DLD1 (cell line): ENCODE data around the gene GPR52.
"Not testable (repeated sequence)": the region's sequence is repeated elsewhere in the genome, so short reads cannot be mapped to it uniquely, and the experiment has no call there.

Experiments
- in situ Hi-C: cut with HindIII; loops from 2 replicates; pipeline ENCODE4 v1.10.0; 2017; ENCODE audit warnings: low sequenced_read_pairs

GPR52 gene

GRCh38 chr1:174447866-174448530, at the start of gene GPR52:
Gene GPR52 (plus strand): TSS chr1:174447964. CDS start chr1:174448112, 148 bp downstream.
- in situ Hi-C loops: no loop called here

- in situ Hi-C loops: no loop called here
Measured at GRCh38 chr1:174398246-174398645, 49.5 kb upstream of the GPR52 start.

- in situ Hi-C loops: no loop called here
Measured at GRCh38 chr1:174399211-174399610, 48.6 kb upstream of the GPR52 start.

- in situ Hi-C loops: no loop called here
Measured at GRCh38 chr1:174401075-174401474, 46.7 kb upstream of the GPR52 start.

GRCh38 chr1:174405219-174405618, 42.5 kb upstream of the GPR52 start:
- in situ Hi-C loops: no loop called here

GRCh38 chr1:174406421-174406820, 41.3 kb upstream of the GPR52 start:
- in situ Hi-C loops: no loop called here

- in situ Hi-C loops: no loop called here
Measured at GRCh38 chr1:174407665-174408064, 40.1 kb upstream of the GPR52 start.

GRCh38 chr1:174408146-174408545, 39.6 kb upstream of the GPR52 start:
- in situ Hi-C loops: no loop called here

GRCh38 chr1:174409801-174410200, 38.0 kb upstream of the GPR52 start:
- in situ Hi-C loops: not testable (repeated sequence)

GRCh38 chr1:174413632-174414031, 34.1 kb upstream of the GPR52 start:
- in situ Hi-C loops: no loop called here

GRCh38 chr1:174414203-174414602, 33.6 kb upstream of the GPR52 start:
- in situ Hi-C loops: no loop called here

GRCh38 chr1:174415506-174415905, 32.3 kb upstream of the GPR52 start:
- in situ Hi-C loops: no loop called here

GRCh38 chr1:174417921-174418320, 29.8 kb upstream of the GPR52 start:
- in situ Hi-C loops: no loop called here

GRCh38 chr1:174425121-174425520, 22.6 kb upstream of the GPR52 start:
- in situ Hi-C loops: no loop called here

GRCh38 chr1:174426153-174426552, 21.6 kb upstream of the GPR52 start:
- in situ Hi-C loops: no loop called here

GRCh38 chr1:174428033-174428432, 19.7 kb upstream of the GPR52 start:
- in situ Hi-C loops: no loop called here

- in situ Hi-C loops: no loop called here
Measured at GRCh38 chr1:174428739-174429138, 19.0 kb upstream of the GPR52 start.

GRCh38 chr1:174433451-174433850, 14.3 kb upstream of the GPR52 start:
- in situ Hi-C loops: no loop called here

- in situ Hi-C loops: no loop called here
Measured at GRCh38 chr1:174445351-174445750, 2.4 kb upstream of the GPR52 start.

GRCh38 chr1:174445817-174446216, 1.9 kb upstream of the GPR52 start:
- in situ Hi-C loops: no loop called here

- in situ Hi-C loops: no loop called here
Measured at GRCh38 chr1:174448531-174448883, 743 bp downstream of the GPR52 start.

GRCh38 chr1:174448974-174449373, 1.2 kb downstream of the GPR52 start:
- in situ Hi-C loops: no loop called here

GRCh38 chr1:174451408-174451807, 3.6 kb downstream of the GPR52 start:
- in situ Hi-C loops: no loop called here
